IPS-NIHi11 (cell line): ENCODE measurements around the gene SLC27A5.

Source experiments
- DNase-seq: peaks from one replicate; pipeline ENCODE4 v3.0.0; 2012; ENCODE audit warnings: mixed read lengths, low spot score

SLC27A5 gene

GRCh38 chr19:58511353-58512208 is at the start of gene SLC27A5:
Gene SLC27A5, minus strand, starts transcription at chr19:58511992. Its CDS starts 37 bp downstream, at chr19:58511955.
- DNase-seq = no peak

GRCh38 chr19:58560921-58561320 is 49.1 kb upstream of the SLC27A5 start:
- no peak for DNase-seq

- DNase-seq = no peak
These were observed 48.5 kb upstream of the SLC27A5 start for GRCh38 chr19:58560007-58560887.

- DNase-seq = peak; percentile 92
These were observed 47.6 kb upstream of the SLC27A5 start for GRCh38 chr19:58559275-58560006.

GRCh38 chr19:58558623-58559274 is 47.0 kb upstream of the SLC27A5 start:
- peak; percentile 89 for DNase-seq

GRCh38 chr19:58558066-58558622 is 46.4 kb upstream of the SLC27A5 start, which contains the start of gene UBE2M:
Gene UBE2M, minus strand, starts transcription at chr19:58558611. Its CDS starts 230 bp downstream, at chr19:58558381.
- no peak for DNase-seq

GRCh38 chr19:58557221-58558065 is 45.7 kb upstream of the SLC27A5 start:
- no peak for DNase-seq

- no peak for DNase-seq
These were observed 44.9 kb upstream of the SLC27A5 start for GRCh38 chr19:58556622-58557220.

- no peak for DNase-seq
These were observed 44.3 kb upstream of the SLC27A5 start for GRCh38 chr19:58555920-58556621.

GRCh38 chr19:58555369-58555885 is 43.6 kb upstream of the SLC27A5 start:
- DNase-seq = no peak

GRCh38 chr19:58554494-58555368 is 42.9 kb upstream of the SLC27A5 start, which contains the start of gene CHMP2A:
Gene CHMP2A, minus strand, starts transcription at chr19:58555105. Its CDS starts 893 bp downstream, at chr19:58554212.
- DNase-seq = peak; percentile 93

- peak; percentile 26 for DNase-seq
These were observed 42.2 kb upstream of the SLC27A5 start for GRCh38 chr19:58553799-58554493.

GRCh38 chr19:58552655-58553054 is 40.9 kb upstream of the SLC27A5 start:
- no peak for DNase-seq

GRCh38 chr19:58551577-58552471 is 40.0 kb upstream of the SLC27A5 start:
- no peak for DNase-seq

- DNase-seq = no peak
These were observed 39.3 kb upstream of the SLC27A5 start for GRCh38 chr19:58551123-58551497.
